ENCODE measurements around the gene SLC30A4. TPM values are rescaled to one million over a fixed set of nuclear protein-coding genes. Genes with fewer than 3 reads are reported as not detected.
A peak's percentile ranks its signal among the peaks of the same experiment; 100 is the strongest.

Gene SLC30A4
- total RNA-seq, 3 donors from 2014 or later (not counting 1 experiment from before 2014, with no cell fraction given): 9.2 to 11.5 (median 9.5) TPM

GRCh38 chr15:45448066-45448915, 74.3 kb downstream of the SLC30A4 start:
- Mint-ChIP-seq H3K27ac (no peak overlapping the region), H3K4me3 (no peak overlapping the region), H3K9me3 (no peaks in the 10 kb centered on the region), H3K4me1 (no peaks in the 10 kb centered on the region), H3K27me3 (ENCODE audit: low read depth in 2 of 2) (peaks cover 5 to 9% of the 10 kb centered on the region in 2 donors), H3K36me3 (no peaks in the 10 kb centered on the region)
- no peak for TF ChIP-seq CTCF (IDR thresholded peaks at IDR 0.05)
- intact Hi-C loops (cut with micrococcal nuclease): no loop called here
- Histone ChIP-seq H3K36me3 (ENCODE audit: control insufficient read depth, insufficient read depth, low read length) (no peaks in the 10 kb centered on the region), H3K4me3 (ENCODE audit: low read length) (no peak overlapping the region), H3K27me3 (ENCODE audit: control insufficient read depth, insufficient read depth, low read length) (no peaks in the 10 kb centered on the region), H3K27ac (ENCODE audit: low read length) (no peak overlapping the region), H3K4me1 (ENCODE audit: control insufficient read depth, insufficient read depth, low read length) (peaks cover 8% of the 10 kb centered on the region), H3K9me3 (ENCODE audit: control insufficient read depth, insufficient read depth, low read length) (no peaks in the 10 kb centered on the region)
- peak in 1 of 2 donors; percentile 17 for DNase-seq
- 76% methylated on average over 13 of the region's 13 CpGs for WGBS (ENCODE audit: insufficient coverage)
- peak; percentile 48 to 56 (median 53) for ATAC-seq

GRCh38 chr15:45443645-45444044, 78.9 kb downstream of the SLC30A4 start:
- H3K36me3 Mint-ChIP-seq: no peaks in the 10 kb centered on the region
- Histone ChIP-seq H3K4me1 (ENCODE audit: control insufficient read depth, insufficient read depth, low read length) (peaks cover 7% of the 10 kb centered on the region), H3K4me3 (ENCODE audit: low read length) (no peak overlapping the region), H3K27me3 (ENCODE audit: control insufficient read depth, insufficient read depth, low read length) (no peaks in the 10 kb centered on the region), H3K36me3 (ENCODE audit: control insufficient read depth, insufficient read depth, low read length) (no peaks in the 10 kb centered on the region), H3K9me3 (ENCODE audit: control insufficient read depth, insufficient read depth, low read length) (no peaks in the 10 kb centered on the region), H3K27ac (ENCODE audit: low read length) (no peak overlapping the region)
- H3K4me1 Mint-ChIP-seq: no peaks in the 10 kb centered on the region
- H3K27ac Mint-ChIP-seq: no peak overlapping the region
- no peak for ATAC-seq
- WGBS (ENCODE audit: insufficient coverage): 64% methylated on average over 1 of the region's 2 CpGs
- peaks cover 5 to 9% of the 10 kb centered on the region in 2 donors for H3K27me3 Mint-ChIP-seq (ENCODE audit: low read depth in 2 of 2)
- H3K4me3 Mint-ChIP-seq: no peak overlapping the region
- H3K9me3 Mint-ChIP-seq: no peaks in the 10 kb centered on the region
- no peak for TF ChIP-seq CTCF (IDR thresholded peaks at IDR 0.05)
- no peak for DNase-seq
- intact Hi-C loops (cut with micrococcal nuclease): no loop called here

- DNase-seq: no peak
- Mint-ChIP-seq H3K27ac (no peak overlapping the region), H3K4me1 (no peaks in the 10 kb centered on the region), H3K36me3 (no peaks in the 10 kb centered on the region), H3K9me3 (no peaks in the 10 kb centered on the region), H3K4me3 (no peak overlapping the region), H3K27me3 (ENCODE audit: low read depth in 2 of 2) (peaks cover 5 to 9% of the 10 kb centered on the region in 2 donors)
- Histone ChIP-seq H3K9me3 (ENCODE audit: control insufficient read depth, insufficient read depth, low read length) (no peaks in the 10 kb centered on the region), H3K27ac (ENCODE audit: low read length) (no peak overlapping the region), H3K4me1 (ENCODE audit: control insufficient read depth, insufficient read depth, low read length) (no peaks in the 10 kb centered on the region), H3K36me3 (ENCODE audit: control insufficient read depth, insufficient read depth, low read length) (no peaks in the 10 kb centered on the region), H3K27me3 (ENCODE audit: control insufficient read depth, insufficient read depth, low read length) (no peaks in the 10 kb centered on the region), H3K4me3 (ENCODE audit: low read length) (no peak overlapping the region)
- no peak for TF ChIP-seq CTCF (IDR thresholded peaks at IDR 0.05)
- intact Hi-C loops (cut with micrococcal nuclease): no loop called here
- 82% methylated on average over 5 of the region's 5 CpGs for WGBS (ENCODE audit: insufficient coverage)
- ATAC-seq: no peak
Observed at GRCh38 chr15:45442507-45443135, 79.9 kb downstream of the SLC30A4 start.
